Lung (tissue), 12 donors: Measurements from ENCODE around the gene KRTAP10-1. TPM values are rescaled to one million over a fixed set of nuclear protein-coding genes. Genes with fewer than 3 reads are reported as not detected.

Source experiments
- ATAC-seq: fragments of 200-7000 bp; cut with Tn5 transposase; one replicate; pipeline ENCODE4 v1.9.1; 2020; ENCODE audit warnings: moderate number of reproducible peaks; ENCODE audit not compliant: insufficient read depth, low FRiP score
- DNase-seq, 3 donors: peaks; one replicate each; pipeline ENCODE4 v3.0.0-alpha.2; 2013 to 2017
- H3K27ac ChIP-seq, 2 donors: one replicate each; pipeline ENCODE4 v1.5.1; 2013; ENCODE audit warnings: mild to moderate bottlenecking in 2 of 2, moderate library complexity in 2 of 2, control low read depth in 1 of 2, inconsistent platforms in 1 of 2, low read depth in 1 of 2, low read length in 1 of 2
- H3K27me3 ChIP-seq, 3 donors: one replicate each; pipeline ENCODE4 v1.5.1; 2013; ENCODE audit warnings: low read length in 2 of 3; ENCODE audit not compliant: control insufficient read depth in 3 of 3, insufficient read depth in 3 of 3
- H3K36me3 ChIP-seq, 4 donors: one replicate each; pipeline ENCODE4 v1.5.1; 2013; ENCODE audit warnings: low read length in 4 of 4, mild to moderate bottlenecking in 1 of 4, moderate library complexity in 1 of 4; ENCODE audit not compliant: control insufficient read depth in 4 of 4, insufficient read depth in 4 of 4
- H3K4me1 ChIP-seq, 5 donors: one replicate each; pipeline ENCODE4 v1.5.1; 2013; ENCODE audit warnings: low read length in 5 of 5, mild to moderate bottlenecking in 2 of 5, moderate library complexity in 1 of 5; ENCODE audit not compliant: control insufficient read depth in 5 of 5, insufficient read depth in 5 of 5
- H3K4me3 ChIP-seq: one replicate; pipeline ENCODE4 v1.5.1; 2013; ENCODE audit warnings: mild to moderate bottlenecking, control low read depth, moderate library complexity
- H3K9ac ChIP-seq, 2 donors: one replicate each; pipeline ENCODE4 v1.5.1; 2013; ENCODE audit warnings: low read length in 2 of 2, control low read depth in 1 of 2; ENCODE audit not compliant: insufficient read depth in 1 of 2
- H3K9me3 ChIP-seq, 4 donors: one replicate each; pipeline ENCODE4 v1.5.1; 2013; ENCODE audit warnings: low read length in 3 of 4, mild to moderate bottlenecking in 1 of 4, moderate library complexity in 1 of 4; ENCODE audit not compliant: control insufficient read depth in 4 of 4, insufficient read depth in 3 of 4
- CTCF ChIP-seq: IDR thresholded peaks from 2 replicates; pipeline ENCODE4 v1.5.1; 2012; ENCODE audit warnings: mild to moderate bottlenecking; ENCODE audit errors: control extremely low read depth, extremely low read depth
- WGBS, 2 donors: extraction: QIAGEN DNeasy Blood & Tissue Kit; methylation state at CpG; one replicate each; pipeline ENCODE4 v1.1.7; 2013; 5-methylcytosine and 5-hydroxymethylcytosine counted together
- polyA plus RNA-seq, 2 donors: library from polyadenylated mRNA; stranded (reverse); fragments of 200-250 nt; gene quantifications; one replicate each; pipeline ENCODE4 v1.2.1, GENCODE V29; 2013
- total RNA-seq, 2 donors: library from RNA; depleted of rRNA in 1 of 2; stranded (reverse); fragments of >200 nt in 1 of 2; gene quantifications; one replicate each; pipeline ENCODE4 v1.2.1, GENCODE V29; 2014 to 2021
- donor health status: control.
- donor health status: control.
- donor health status: Bipolar disorder and iron deficiency.
- donor health status: healthy.
- donor health status: DM: yes; HTN: yes; CAD: no.

KRTAP10-1 gene
- total and polyA plus RNA-seq, 4 donors = not detected

GRCh38 chr21:44527983-44528633 is 11.9 kb downstream of the KRTAP10-1 start:
- DNase-seq (no peak), ATAC-seq (no peak)
- no peak overlapping the region for H3K9ac ChIP-seq
- no peak overlapping the region for H3K27ac ChIP-seq
- no peaks in the 10 kb centered on the region for H3K27me3 ChIP-seq
- H3K4me1 ChIP-seq = no peaks in the 10 kb centered on the region
- H3K9me3 ChIP-seq = peaks cover 0 to 3% (median 0%) of the 10 kb centered on the region in 4 donors
- no peaks in the 10 kb centered on the region for H3K36me3 ChIP-seq
- no peak for TF ChIP-seq CTCF
- WGBS, 2 donors = 84 to 88% methylated on average over 16 to 18 of the region's 18 CpGs
- H3K4me3 ChIP-seq = no peak overlapping the region

GRCh38 chr21:44527156-44527982 is 12.6 kb downstream of the KRTAP10-1 start:
- 88% methylated on average over 37 of the region's 37 CpGs for WGBS, 2 donors
- Histone ChIP-seq H3K27ac (no peak overlapping the region), H3K4me1 (no peaks in the 10 kb centered on the region), H3K27me3 (no peaks in the 10 kb centered on the region), H3K36me3 (no peaks in the 10 kb centered on the region), H3K9me3 (peaks cover 0 to 3% (median 0%) of the 10 kb centered on the region in 4 donors), H3K4me3 (no peak overlapping the region), H3K9ac (no peak overlapping the region)
- no peak for ATAC-seq
- DNase-seq = no peak
- TF ChIP-seq CTCF = no peak

- Histone ChIP-seq H3K36me3 (no peaks in the 10 kb centered on the region), H3K27ac (no peak overlapping the region), H3K9me3 (no peaks in the 10 kb centered on the region), H3K4me1 (no peaks in the 10 kb centered on the region), H3K27me3 (no peaks in the 10 kb centered on the region), H3K9ac (no peak overlapping the region), H3K4me3 (no peak overlapping the region)
- DNase-seq (no peak), ATAC-seq (no peak)
- WGBS, 2 donors = 87 to 92% methylated on average over 12 of the region's 12 CpGs
- no peak for TF ChIP-seq CTCF
These were observed 13.6 kb downstream of the KRTAP10-1 start for GRCh38 chr21:44526096-44526997.
